K562 (cell line): ENCODE results near the gene CCDC192. TPM values are rescaled to one million over a fixed set of nuclear protein-coding genes. Genes with fewer than 3 reads are reported as not detected.

Source experiments
- ATAC-seq: fragments of 200-7000 bp; cut with Tn5 transposase; 3 replicates; pipeline ENCODE4 v1.9.1; 2020; ENCODE audit warnings: moderate library complexity
- BruUV-seq: library from RNA; stranded (reverse); fragments of 400-500 nt; replicated peaks from 2 replicates; lab custom pipeline; 2021; lab: Mats Ljungman, UMichigan
- CTCF ChIA-PET: fragments of 300-600 bp; formaldehyde crosslinking; extraction: SDS; loops from one replicate; lab custom pipeline; 2021; ENCODE audit warnings: low intra/inter-chr PET ratio; lab: Yijun Ruan, JAX
- POLR2A ChIA-PET: fragments of 300-600, 350-650 bp; sonication (Branson Sonifier 250); formaldehyde crosslinking; extraction: SDS; loops from one replicate; lab custom pipeline; 2021; ENCODE audit warnings: antibody characterized with exemption, inconsistent platforms; lab: Yijun Ruan, JAX
- DNase-seq, 4 experiments: peaks; one replicate each; pipeline versions ENCODE4 v3.0.0 to v3.0.0-alpha.2; 2011 to 2018; ENCODE audit warnings: low spot score in 3 of 4, mixed read lengths in 3 of 4; ENCODE audit errors: extremely low read depth in 1 of 4
- FAIRE-seq: peaks from 2 replicates; lab custom pipeline; 2011; peaks lifted over from hg19 to GRCh38; lab: Jason Lieb, UNC
- H2AFZ ChIP-seq: 2 replicates; pipeline ENCODE4 v1.6.0; 2011; ENCODE audit warnings: low read depth, low read length, control low read depth, inconsistent platforms
- H3K27ac ChIP-seq: fragments of 200-600 bp; 3 replicates; pipeline ENCODE4 v1.8.0; 2011; ENCODE audit warnings: low read depth, mild to moderate bottlenecking, control low read depth, inconsistent platforms, low read length, moderate library complexity, mixed read lengths; ENCODE audit errors: extremely low read depth
- H3K27me3 ChIP-seq, 2 experiments: fragments of 300-600 bp in 1 of 2; 2 replicates in 1 of 2; 3 replicates in 1 of 2; pipeline versions ENCODE4 v1.6.0 to v1.8.0; 2011; ENCODE audit warnings: inconsistent platforms in 2 of 2, low read length in 2 of 2, mild to moderate bottlenecking in 1 of 2, mixed read lengths in 1 of 2, moderate library complexity in 1 of 2; ENCODE audit not compliant: control insufficient read depth in 2 of 2, insufficient read depth in 2 of 2
- H3K36me3 ChIP-seq: fragments of 300-600 bp; 3 replicates; pipeline ENCODE4 v1.8.0; 2011; ENCODE audit warnings: mild to moderate bottlenecking, low read length, inconsistent platforms; ENCODE audit not compliant: control insufficient read depth, insufficient read depth
- H3K4me1 ChIP-seq, 2 experiments: fragments of 200-600 bp in 1 of 2; replicated peaks in 1 of 2; 2 replicates in 1 of 2; 3 replicates in 1 of 2; pipeline versions ENCODE4 v1.5.1 to v1.8.0; 2011; ENCODE audit warnings: inconsistent platforms in 2 of 2, low read length in 2 of 2, mild to moderate bottlenecking in 1 of 2, mixed read lengths in 1 of 2, moderate library complexity in 1 of 2; ENCODE audit not compliant: control insufficient read depth in 2 of 2, insufficient read depth in 2 of 2
- H3K4me2 ChIP-seq: 2 replicates; pipeline ENCODE4 v1.6.1; 2011; ENCODE audit warnings: low read length, control low read depth, inconsistent platforms, mixed read lengths; ENCODE audit not compliant: insufficient read depth
- H3K4me3 ChIP-seq: fragments of 200-600 bp; sonication (generic), shearing (Covaris generic); 2 replicates; pipeline ENCODE4 v1.5.1; 2016; ENCODE audit warnings: control low read depth, inconsistent platforms
- H3K79me2 ChIP-seq: fragments of 200-600 bp; 3 replicates; pipeline ENCODE4 v1.8.0; 2011; ENCODE audit warnings: low read length, inconsistent platforms; ENCODE audit not compliant: control insufficient read depth, insufficient read depth
- H3K9ac ChIP-seq, 2 experiments: 2 replicates each; pipeline versions ENCODE4 v1.6.0 to v1.6.1; 2011; ENCODE audit warnings: low read depth in 2 of 2, low read length in 2 of 2, control low read depth in 1 of 2, inconsistent platforms in 1 of 2, mild to moderate bottlenecking in 1 of 2, mixed read lengths in 1 of 2; ENCODE audit not compliant: insufficient read depth in 1 of 2
- H3K9me1 ChIP-seq: one replicate; pipeline ENCODE4 v1.6.0; 2011; ENCODE audit warnings: inconsistent platforms, mild to moderate bottlenecking, low read length, moderate library complexity; ENCODE audit not compliant: control insufficient read depth, insufficient read depth
- H3K9me3 ChIP-seq: replicated peaks from 2 replicates; pipeline ENCODE4 v1.5.1; 2011; ENCODE audit warnings: low read depth, low read length, inconsistent platforms; ENCODE audit not compliant: control insufficient read depth, insufficient read depth
- H4K20me1 ChIP-seq: replicated peaks from 2 replicates; pipeline ENCODE4 v1.6.1; 2011; ENCODE audit warnings: low read length, inconsistent platforms, mixed read lengths; ENCODE audit not compliant: control insufficient read depth, insufficient read depth
- BRD9 ChIP-seq: fragments of 450-650 bp; IDR thresholded peaks from 2 replicates; pipeline ENCODE4 v1.6.1; 2018; ENCODE audit warnings: low read depth; ENCODE audit not compliant: partially characterized antibody
- DIDO1 ChIP-seq: fragments of 450-650 bp; IDR thresholded peaks from 2 replicates; pipeline ENCODE4 v1.6.1; 2016; ENCODE audit warnings: low read depth, missing biosample characterization, missing genetic modification characterization
- GTF2B ChIP-seq: IDR thresholded peaks from 2 replicates; pipeline ENCODE4 v1.6.1; 2011; ENCODE audit not compliant: insufficient read length; ENCODE audit errors: extremely low read depth
- KDM2B ChIP-seq: fragments of 250-450 bp; sonication (Bioruptor Pico); IDR thresholded peaks from 2 replicates; pipeline ENCODE4 v1.8.0; 2021; ENCODE audit warnings: mild to moderate bottlenecking, moderate library complexity
- MAFF ChIP-seq: IDR thresholded peaks from 2 replicates; pipeline ENCODE4 v1.6.1; 2012; ENCODE audit warnings: low read length, improper control_type of control experiment
- TRIM24 ChIP-seq, 2 experiments: fragments of 450-650 bp; IDR thresholded peaks; 2 replicates each; pipeline ENCODE4 v1.6.1; 2016
- ZNF507 ChIP-seq: conservative IDR thresholded peaks from 2 replicates; pipeline ENCODE4 v1.6.1; 2017; ENCODE audit warnings: missing genetic modification characterization, missing compliant biosample characterization
- ZNF584 ChIP-seq: fragments of 200-800 bp; sonication (Bioruptor generic); IDR thresholded peaks from 2 replicates; pipeline ENCODE4 v1.6.1; 2016; ENCODE audit warnings: low read depth, mild to moderate bottlenecking, missing genetic modification characterization, missing compliant biosample characterization
- WGBS: fragments of 100-300 bp; shearing (Covaris generic); methylation state at CpG from one replicate; pipeline ENCODE4 v1.1.6; 2016; ENCODE audit warnings: low coverage, mixed read lengths; ENCODE audit not compliant: insufficient coverage; ENCODE audit errors: missing lambda C conversion rate; 5-methylcytosine and 5-hydroxymethylcytosine counted together
- in situ Hi-C: fragments of 300-500 bp; cut with MboI; formaldehyde crosslinking; loops from 4 replicates; pipeline ENCODE4 v1.15.0; 2018; ENCODE audit warnings: inconsistent platforms, mixed read lengths
- intact Hi-C: fragments of 100-400 bp; cut with micrococcal nuclease; formaldehyde crosslinking; loops from 2 replicates; pipeline ENCODE4 v1.14.2; 2022
- polyA plus RNA-seq, 8 experiments: library from polyadenylated mRNA; depleted of rRNA in 4 of 8; stranded (reverse) in 5 of 8; unstranded in 3 of 8; fragments of >200 nt; fragmentation: Nextera tagmentation in 2 of 8; fragmentation: Illumina TruSeq in 1 of 8; extraction: Ambion mirVana in 2 of 8; extraction: Trizol in 1 of 8; gene quantifications; 2 replicates each; pipeline versions ENCODE4 v1.2.1 to v1.2.3, GENCODE V29; 2011 to 2014; ENCODE audit warnings: inconsistent platforms in 1 of 8, missing spikeins in 1 of 8
- total RNA-seq, 7 experiments: library from RNA; depleted of rRNA in 6 of 7; stranded (reverse); fragments of >200 nt in 6 of 7; fragmentation: Illumina TruSeq in 2 of 7; extraction: Trizol in 2 of 7; gene quantifications; 2 replicates each; pipeline versions ENCODE4 v1.2.1 to v1.2.3, GENCODE V29; 2011 to 2021; ENCODE audit warnings: low replicate concordance in 1 of 7

CCDC192 gene
- total and polyA plus RNA-seq, 9 of the 15 experiments (the other 6 are each of a cell fraction or from before 2014, with no cell fraction given), result 0.21 to 0.66 (median 0.38) TPM; not detected in 2

- no peak overlapping the region for H3K4me2 ChIP-seq
Observed at GRCh38 chr5:127935398-127935797, 232.2 kb downstream of the CCDC192 start.

GRCh38 chr5:127936439-127936972, 233.3 kb downstream of the CCDC192 start:
- Histone ChIP-seq H3K4me1 (no peaks in the 10 kb centered on the region), H3K9me1 (no peaks in the 10 kb centered on the region), H3K9me3 (no peaks in the 10 kb centered on the region), H2AFZ (no peak overlapping the region), H3K27ac (no peak overlapping the region), H4K20me1 (no peaks in the 10 kb centered on the region), H3K9ac (no peak overlapping the region), H3K27me3 (peaks cover 0 to 5% of the 10 kb centered on the region in 2 experiments; a peak in 2 of 5 replicates), H3K4me3 (no peak overlapping the region), H3K79me2 (no peaks in the 10 kb centered on the region), H3K36me3 (no peaks in the 10 kb centered on the region), H3K4me2 (no peak overlapping the region)
- TF ChIP-seq ZNF507 (tag), result no peak
- TF ChIP-seq KDM2B (CRISPR knock-in tag), result no peak
- TF ChIP-seq ZNF584 (CRISPR knock-in tag), result no peak
- ATAC-seq, result no peak
- ChIA-PET POLR2A (no interaction called here), CTCF (no interaction called here)
- 2% methylated on average over 4 of the region's 6 CpGs for WGBS
- no peak for DNase-seq
- intact Hi-C loops, result no loop called here
- BruUV-seq, result no TSS peak
- in situ Hi-C loops, result no loop called here
- FAIRE-seq, result no peak

More at GRCh38 chr5:127935398-127935797, 232.2 kb downstream of the CCDC192 start:
- H3K9ac ChIP-seq, result no peak overlapping the region
- no peaks in the 10 kb centered on the region for H3K4me1 ChIP-seq
- intact Hi-C loops, result no loop called here
- no peaks in the 10 kb centered on the region for H3K79me2 ChIP-seq
- no peaks in the 10 kb centered on the region for H4K20me1 ChIP-seq
- H3K9me1 ChIP-seq, result no peaks in the 10 kb centered on the region
- no peak overlapping the region for H3K27ac ChIP-seq
- BruUV-seq, result no TSS peak
- in situ Hi-C loops, result no loop called here
- H2AFZ ChIP-seq, result no peak overlapping the region
- H3K4me3 ChIP-seq, result no peak overlapping the region
- ChIA-PET POLR2A (interaction anchor here (1.1 kb wide), 1 partner anchor 9 kb away, joined by 3 read pairs; no protein-coding TSS in a partner anchor), CTCF (no interaction called here)
- no peak for ATAC-seq
- WGBS, result 0% methylated on average over 1 of the region's 1 CpG
- H3K36me3 ChIP-seq, result no peaks in the 10 kb centered on the region
- DNase-seq, result no peak
- H3K9me3 ChIP-seq, result no peaks in the 10 kb centered on the region
- no peak for FAIRE-seq
- TF ChIP-seq TRIM24 (IDR thresholded peaks at IDR 0.05) (no peak), DIDO1 (tag) (no peak), MAFF (no peak), GTF2B (no peak), BRD9 (no peak)
- peaks cover 0 to 11% of the 10 kb centered on the region in 2 experiments; a peak in 2 of 5 replicates for H3K27me3 ChIP-seq
